OCI-LY3 (cell line): ENCODE results near the gene H2BW1.
"Not testable (repeated sequence)": the region's sequence is repeated elsewhere in the genome, so short reads cannot be mapped to it uniquely, and the experiment has no call there.

Experiments used
- H2AFZ ChIP-seq: fragments of 200-600, 300-600 bp; shearing (Covaris generic); 2 replicates; pipeline ENCODE4 v1.6.0; 2014; ENCODE audit warnings: antibody characterized with exemption, low read depth, low read length
- H3K27ac ChIP-seq: fragments of 200-600, 300-600 bp; sonication (generic); 2 replicates; pipeline ENCODE4 v1.5.1; 2014; ENCODE audit warnings: mild to moderate bottlenecking, low read length, moderate library complexity, mixed read lengths
- H3K27me3 ChIP-seq: fragments of 200-600, 300-600 bp; sonication (generic); 2 replicates; pipeline ENCODE4 v1.6.1; 2014; ENCODE audit warnings: low read depth, low read length, mixed read lengths
- H3K36me3 ChIP-seq: fragments of 200-600, 300-600 bp; sonication (generic); replicated peaks from 2 replicates; pipeline ENCODE3; 2014; ENCODE audit warnings: low read depth, low read length, mixed read lengths
- H3K4me1 ChIP-seq: fragments of 300-600, 200-600 bp; sonication (generic); 2 replicates; pipeline ENCODE4 v1.6.1; 2014; ENCODE audit warnings: low read length, mixed read lengths
- H3K4me2 ChIP-seq: fragments of 200-600, 300-600 bp; sonication (generic); 2 replicates; pipeline ENCODE4 v1.6.1; 2014; ENCODE audit warnings: low read length, mixed read lengths
- H3K4me3 ChIP-seq: fragments of 300-600, 200-600 bp; sonication (generic); 2 replicates; pipeline ENCODE4 v1.5.1; 2014; ENCODE audit warnings: antibody characterized with exemption, mild to moderate bottlenecking, low read length, moderate library complexity
- H3K79me2 ChIP-seq: fragments of 300-600, 200-600 bp; shearing (Covaris generic); 2 replicates; pipeline ENCODE4 v1.6.1; 2014; ENCODE audit warnings: mild to moderate bottlenecking, low read length, mixed read lengths
- H3K9ac ChIP-seq: fragments of 300-600, 200-600 bp; shearing (Covaris generic); 2 replicates; pipeline ENCODE4 v1.6.0; 2014; ENCODE audit warnings: mild to moderate bottlenecking, low read length, moderate library complexity
- H3K9me3 ChIP-seq: fragments of 200-600, 300-600 bp; shearing (Covaris generic); 2 replicates; pipeline ENCODE4 v1.6.1; 2014; ENCODE audit warnings: low read length, mixed read lengths; ENCODE audit not compliant: insufficient read depth
- H4K20me1 ChIP-seq: fragments of 200-600, 300-600 bp; sonication (generic); 2 replicates; pipeline ENCODE4 v1.6.1; 2016; ENCODE audit warnings: low read length, mixed read lengths; ENCODE audit not compliant: insufficient read depth
- CTCF ChIP-seq: fragments of 200-600, 300-600 bp; sonication (generic); IDR thresholded peaks from 2 replicates; pipeline ENCODE4 v1.5.1; 2014; ENCODE audit warnings: antibody characterized with exemption, low read length, low read depth
- EZH2phosphoT487 ChIP-seq: fragments of 200-600 bp; shearing (Covaris generic); IDR thresholded peaks from 2 replicates; pipeline ENCODE4 v1.6.1; 2018; ENCODE audit warnings: antibody characterized with exemption, mixed run types, low read depth

Gene H2BW1

GRCh38 chrX:104013606-104014005, at the start of gene H2BW1:
TSS of gene H2BW1 (minus strand) at chrX:104013708. CDS start at chrX:104013576, 132 bp downstream.
- no peaks in the 10 kb centered on the region for H3K4me1 ChIP-seq
- H3K9ac ChIP-seq = no peak within 1 kb of the TSS
- H3K79me2 ChIP-seq = no peaks in the 10 kb centered on the region
- H3K27me3 ChIP-seq = no peaks in the 10 kb centered on the region
- no peak within 1 kb of the TSS for H3K27ac ChIP-seq
- no peak for TF ChIP-seq CTCF
- TF ChIP-seq EZH2phosphoT487 = no peak
- H3K4me3 ChIP-seq = no peak within 1 kb of the TSS
- no peaks in the 10 kb centered on the region for H4K20me1 ChIP-seq
- no peaks in the 10 kb centered on the region for H3K9me3 ChIP-seq
- H3K4me2 ChIP-seq = no peak within 1 kb of the TSS
- no peak within 1 kb of the TSS for H2AFZ ChIP-seq
- no peaks in the 10 kb centered on the region for H3K36me3 ChIP-seq

GRCh38 chrX:104062636-104063035, 49.1 kb upstream of the H2BW1 start:
- H3K4me3 ChIP-seq, H3K9me3 ChIP-seq, H3K9ac ChIP-seq, H3K79me2 ChIP-seq, H3K36me3 ChIP-seq, H3K27ac ChIP-seq, H4K20me1 ChIP-seq, H3K4me1 ChIP-seq, H3K4me2 ChIP-seq, H3K27me3 ChIP-seq, H2AFZ ChIP-seq: not testable (repeated sequence)

GRCh38 chrX:104054956-104055355, 41.4 kb upstream of the H2BW1 start:
- not testable (repeated sequence) for H3K27ac ChIP-seq, H4K20me1 ChIP-seq, H3K9ac ChIP-seq, H3K9me3 ChIP-seq, H3K79me2 ChIP-seq, H3K4me2 ChIP-seq, H2AFZ ChIP-seq, H3K36me3 ChIP-seq, H3K27me3 ChIP-seq, H3K4me1 ChIP-seq, H3K4me3 ChIP-seq

- Histone ChIP-seq H3K4me1 (no peaks in the 10 kb centered on the region), H3K9ac (no peak overlapping the region), H3K9me3 (no peaks in the 10 kb centered on the region), H3K27ac (no peak overlapping the region), H3K36me3 (no peaks in the 10 kb centered on the region), H2AFZ (no peak overlapping the region), H4K20me1 (no peaks in the 10 kb centered on the region), H3K27me3 (no peaks in the 10 kb centered on the region), H3K79me2 (no peaks in the 10 kb centered on the region), H3K4me3 (no peak overlapping the region), H3K4me2 (no peak overlapping the region)
- TF ChIP-seq CTCF (no peak), EZH2phosphoT487 (no peak)
Observed at GRCh38 chrX:104047171-104047570, 33.7 kb upstream of the H2BW1 start.

- H2AFZ ChIP-seq = no peak overlapping the region
- no peak overlapping the region for H3K4me3 ChIP-seq
- H3K36me3 ChIP-seq = no peaks in the 10 kb centered on the region
- TF ChIP-seq EZH2phosphoT487 (no peak), CTCF (no peak)
- H3K79me2 ChIP-seq = no peaks in the 10 kb centered on the region
- H3K27ac ChIP-seq = no peak overlapping the region
- H4K20me1 ChIP-seq = no peaks in the 10 kb centered on the region
- no peaks in the 10 kb centered on the region for H3K4me1 ChIP-seq
- H3K4me2 ChIP-seq = no peak overlapping the region
- no peaks in the 10 kb centered on the region for H3K27me3 ChIP-seq
- no peaks in the 10 kb centered on the region for H3K9me3 ChIP-seq
- no peak overlapping the region for H3K9ac ChIP-seq
Observed at GRCh38 chrX:104045642-104046041, 32.1 kb upstream of the H2BW1 start.
